ENCODE measurements around the gene LRRC46. TPM values are rescaled to one million over a fixed set of nuclear protein-coding genes. Genes with fewer than 3 reads are reported as not detected.

LRRC46 gene
- total and polyA plus RNA-seq, 2 of the 13 experiments (the other 11 are each of a cell fraction or from before 2014, with no cell fraction given) = 0.09 TPM

DNA sequence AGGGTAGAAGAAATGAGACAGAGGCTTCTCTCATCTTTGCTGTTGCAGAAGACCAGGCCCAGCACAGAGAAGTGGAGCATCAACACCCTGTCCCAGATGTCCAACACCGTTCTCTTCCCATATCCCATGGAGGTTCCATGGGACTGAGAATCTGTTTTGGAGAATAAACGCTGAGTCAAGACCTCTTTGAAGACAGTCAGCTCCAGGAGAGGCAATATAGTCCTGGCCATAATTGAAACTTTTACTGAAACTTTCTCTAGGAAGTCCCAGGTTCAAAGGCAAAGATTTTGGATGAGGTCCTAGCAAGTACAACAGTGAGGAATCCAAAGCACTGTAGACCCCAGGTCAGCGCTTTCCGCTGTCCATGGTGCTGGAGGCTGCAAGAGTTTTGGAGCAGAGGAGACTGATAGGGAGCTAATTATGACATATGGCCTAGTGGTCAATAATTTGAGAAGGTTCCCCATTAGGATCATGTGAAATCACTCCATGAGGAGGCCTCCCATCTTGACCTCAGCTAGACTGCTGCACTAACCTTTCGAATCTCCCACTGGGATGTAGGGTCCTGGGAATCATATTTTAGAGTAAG lies 45.8 kb upstream of the LRRC46 start (continued):
- TF ChIP-seq, protein P1, sequence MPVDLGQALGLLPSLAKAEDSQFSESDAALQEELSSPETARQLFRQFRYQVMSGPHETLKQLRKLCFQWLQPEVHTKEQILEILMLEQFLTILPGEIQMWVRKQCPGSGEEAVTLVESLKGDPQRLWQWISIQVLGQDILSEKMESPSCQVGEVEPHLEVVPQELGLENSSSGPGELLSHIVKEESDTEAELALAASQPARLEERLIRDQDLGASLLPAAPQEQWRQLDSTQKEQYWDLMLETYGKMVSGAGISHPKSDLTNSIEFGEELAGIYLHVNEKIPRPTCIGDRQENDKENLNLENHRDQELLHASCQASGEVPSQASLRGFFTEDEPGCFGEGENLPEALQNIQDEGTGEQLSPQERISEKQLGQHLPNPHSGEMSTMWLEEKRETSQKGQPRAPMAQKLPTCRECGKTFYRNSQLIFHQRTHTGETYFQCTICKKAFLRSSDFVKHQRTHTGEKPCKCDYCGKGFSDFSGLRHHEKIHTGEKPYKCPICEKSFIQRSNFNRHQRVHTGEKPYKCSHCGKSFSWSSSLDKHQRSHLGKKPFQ (CRISPR knock-in tag; IDR thresholded peaks at IDR 0.05; ENCODE audit: insufficient replicate concordance) = peak; percentile 61
- TF ChIP-seq ZNF430 (CRISPR knock-in tag; IDR thresholded peaks at IDR 0.05) (peak; percentile 66; the same call in 1 of the 2 replicates), AGO1 (IDR thresholded peaks at IDR 0.05; ENCODE audit: low read depth, low read length, poor library complexity, severe bottlenecking) (no peak), SETDB1 (CRISPR knock-in tag; IDR thresholded peaks at IDR 0.05; ENCODE audit: borderline replicate concordance) (no peak), GTF3A (CRISPR knock-in tag; conservative IDR thresholded peaks at IDR 0.05) (no peak), KAT2B (IDR thresholded peaks at IDR 0.05; ENCODE audit: borderline replicate concordance, low read depth, low read length) (no peak), RARG (CRISPR knock-in tag; IDR thresholded peaks at IDR 0.05; ENCODE audit: low read depth) (no peak), EZH2 (conservative IDR thresholded peaks at IDR 0.05; ENCODE audit: low read depth, low read length) (no peak), FOXA1 (IDR thresholded peaks at IDR 0.05) (no peak), FOXA1 (CRISPR knock-in tag; IDR thresholded peaks at IDR 0.05) (no peak), ZBTB14 (CRISPR knock-in tag; IDR thresholded peaks at IDR 0.05) (no peak), ZNF891 (CRISPR knock-in tag; IDR thresholded peaks at IDR 0.05) (no peak)
- TF ChIP-seq, protein P2, sequence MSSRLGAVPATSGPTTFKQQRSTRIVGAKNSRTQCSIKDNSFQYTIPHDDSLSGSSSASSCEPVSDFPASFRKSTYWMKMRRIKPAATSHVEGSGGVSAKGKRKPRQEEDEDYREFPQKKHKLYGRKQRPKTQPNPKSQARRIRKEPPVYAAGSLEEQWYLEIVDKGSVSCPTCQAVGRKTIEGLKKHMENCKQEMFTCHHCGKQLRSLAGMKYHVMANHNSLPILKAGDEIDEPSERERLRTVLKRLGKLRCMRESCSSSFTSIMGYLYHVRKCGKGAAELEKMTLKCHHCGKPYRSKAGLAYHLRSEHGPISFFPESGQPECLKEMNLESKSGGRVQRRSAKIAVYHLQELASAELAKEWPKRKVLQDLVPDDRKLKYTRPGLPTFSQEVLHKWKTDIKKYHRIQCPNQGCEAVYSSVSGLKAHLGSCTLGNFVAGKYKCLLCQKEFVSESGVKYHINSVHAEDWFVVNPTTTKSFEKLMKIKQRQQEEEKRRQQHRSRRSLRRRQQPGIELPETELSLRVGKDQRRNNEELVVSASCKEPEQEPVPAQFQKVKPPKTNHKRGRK (CRISPR knock-in tag; IDR thresholded peaks at IDR 0.05) = no peak
- TF ChIP-seq, protein P3, sequence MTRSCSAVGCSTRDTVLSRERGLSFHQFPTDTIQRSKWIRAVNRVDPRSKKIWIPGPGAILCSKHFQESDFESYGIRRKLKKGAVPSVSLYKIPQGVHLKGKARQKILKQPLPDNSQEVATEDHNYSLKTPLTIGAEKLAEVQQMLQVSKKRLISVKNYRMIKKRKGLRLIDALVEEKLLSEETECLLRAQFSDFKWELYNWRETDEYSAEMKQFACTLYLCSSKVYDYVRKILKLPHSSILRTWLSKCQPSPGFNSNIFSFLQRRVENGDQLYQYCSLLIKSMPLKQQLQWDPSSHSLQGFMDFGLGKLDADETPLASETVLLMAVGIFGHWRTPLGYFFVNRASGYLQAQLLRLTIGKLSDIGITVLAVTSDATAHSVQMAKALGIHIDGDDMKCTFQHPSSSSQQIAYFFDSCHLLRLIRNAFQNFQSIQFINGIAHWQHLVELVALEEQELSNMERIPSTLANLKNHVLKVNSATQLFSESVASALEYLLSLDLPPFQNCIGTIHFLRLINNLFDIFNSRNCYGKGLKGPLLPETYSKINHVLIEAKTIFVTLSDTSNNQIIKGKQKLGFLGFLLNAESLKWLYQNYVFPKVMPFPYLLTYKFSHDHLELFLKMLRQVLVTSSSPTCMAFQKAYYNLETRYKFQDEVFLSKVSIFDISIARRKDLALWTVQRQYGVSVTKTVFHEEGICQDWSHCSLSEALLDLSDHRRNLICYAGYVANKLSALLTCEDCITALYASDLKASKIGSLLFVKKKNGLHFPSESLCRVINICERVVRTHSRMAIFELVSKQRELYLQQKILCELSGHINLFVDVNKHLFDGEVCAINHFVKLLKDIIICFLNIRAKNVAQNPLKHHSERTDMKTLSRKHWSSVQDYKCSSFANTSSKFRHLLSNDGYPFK (CRISPR knock-in tag; IDR thresholded peaks at IDR 0.05; ENCODE audit: borderline replicate concordance) = no peak

Measured in HepG2 (cell line).